ENCODE results near the gene ITPR3. TPM values are rescaled to one million over a fixed set of nuclear protein-coding genes. Genes with fewer than 3 reads are reported as not detected.

The ITPR3 gene
- total RNA-seq, 1 donor from 2014 or later = 43.0 TPM

- Histone ChIP-seq H3K36me3 (no peaks in the 10 kb centered on the region), H3K9me3 (no peaks in the 10 kb centered on the region), H3K27me3 (no peaks in the 10 kb centered on the region), H3K27ac (no peak overlapping the region), H3K4me3 (no peak overlapping the region), H3K4me1 (no peaks in the 10 kb centered on the region)
- no peak for DNase-seq (ENCODE audit: low spot score in 2 of 2)
- intact Hi-C loops (cut with DNase I) = no loop called here
- TF ChIP-seq CTCF (IDR thresholded peaks at IDR 0.05) = no peak
These were observed 42.8 kb downstream of the ITPR3 start for GRCh38 chr6:33663727-33664449.

DNA sequence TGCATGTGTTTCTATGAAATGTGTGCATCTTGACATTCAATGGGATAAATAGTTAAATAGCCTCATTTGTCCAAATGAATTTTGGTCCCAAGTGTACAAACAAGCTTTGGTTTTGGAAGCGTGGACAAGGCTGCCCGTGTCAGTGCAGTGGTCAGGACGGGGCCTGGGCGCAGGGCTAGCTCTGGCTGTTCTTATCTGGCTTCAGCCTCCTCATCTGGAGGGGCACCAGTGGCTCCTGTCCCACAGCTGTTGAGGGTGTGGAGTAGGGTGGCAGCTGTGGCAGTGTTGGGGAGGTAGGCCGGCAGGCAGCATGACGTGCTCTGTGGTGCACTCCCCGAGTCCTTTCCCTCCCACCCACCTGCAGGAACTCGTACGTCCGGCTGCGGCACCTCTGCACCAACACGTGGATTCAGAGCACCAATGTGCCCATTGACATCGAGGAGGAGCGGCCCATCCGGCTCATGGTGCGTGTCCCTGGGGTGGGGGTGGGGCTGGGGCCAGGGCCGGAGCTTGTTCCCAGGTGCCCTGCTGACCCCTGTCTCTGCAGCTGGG lies 43.5 kb downstream of the ITPR3 start:
- Histone ChIP-seq H3K9me3 (no peaks in the 10 kb centered on the region), H3K27ac (no peak overlapping the region), H3K36me3 (no peaks in the 10 kb centered on the region), H3K27me3 (no peaks in the 10 kb centered on the region), H3K4me3 (no peak overlapping the region), H3K4me1 (no peaks in the 10 kb centered on the region)
- intact Hi-C loops (cut with DNase I) = no loop called here
- TF ChIP-seq CTCF (IDR thresholded peaks at IDR 0.05) = no peak
- DNase-seq (ENCODE audit: low spot score in 2 of 2) = no peak

- Histone ChIP-seq H3K27me3 (no peaks in the 10 kb centered on the region), H3K27ac (no peak overlapping the region), H3K36me3 (no peaks in the 10 kb centered on the region), H3K4me1 (no peaks in the 10 kb centered on the region), H3K4me3 (no peak overlapping the region), H3K9me3 (no peaks in the 10 kb centered on the region)
- TF ChIP-seq CTCF (IDR thresholded peaks at IDR 0.05) = no peak
- no peak for DNase-seq (ENCODE audit: low spot score in 2 of 2)
- intact Hi-C loops (cut with DNase I) = no loop called here
These were observed 44.8 kb downstream of the ITPR3 start for GRCh38 chr6:33665957-33666356.

DNA sequence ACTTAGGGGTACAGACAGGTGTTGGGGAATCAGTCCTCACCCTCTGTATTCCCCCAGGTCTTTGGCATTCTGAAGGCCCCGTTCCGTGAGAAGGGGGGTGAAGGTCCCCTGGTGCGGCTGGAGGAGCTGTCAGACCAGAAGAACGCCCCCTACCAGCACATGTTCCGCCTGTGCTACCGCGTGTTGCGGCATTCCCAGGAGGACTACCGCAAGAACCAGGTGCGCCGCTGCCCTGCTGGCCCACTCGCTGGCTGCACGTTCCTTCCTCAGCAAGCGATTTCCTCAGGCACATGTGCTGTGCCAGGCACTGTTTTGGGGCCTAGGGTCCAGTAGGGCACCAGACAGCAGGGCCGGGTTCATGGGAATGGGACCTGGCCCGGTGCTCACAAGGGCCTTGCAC lies 46.0 kb downstream of the ITPR3 start:
- Histone ChIP-seq H3K36me3 (no peaks in the 10 kb centered on the region), H3K27ac (no peak overlapping the region)
- no peak for DNase-seq (ENCODE audit: low spot score in 2 of 2)

DNA sequence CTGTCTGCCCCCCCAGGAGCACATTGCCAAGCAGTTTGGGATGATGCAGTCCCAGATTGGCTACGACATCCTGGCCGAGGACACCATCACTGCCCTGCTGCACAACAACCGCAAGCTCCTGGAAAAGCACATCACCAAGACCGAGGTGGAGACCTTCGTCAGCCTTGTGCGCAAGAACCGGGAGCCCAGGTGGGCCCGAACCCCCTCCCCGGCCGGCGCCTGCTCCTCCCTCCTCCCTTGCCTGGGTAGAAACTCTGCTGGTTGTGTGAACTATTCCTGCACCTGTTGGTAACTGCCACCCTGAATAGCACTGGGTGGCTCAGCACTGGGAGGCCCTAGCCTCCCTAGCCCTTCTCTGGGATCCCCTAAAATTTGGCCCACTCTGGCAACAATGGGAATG lies 46.7 kb downstream of the ITPR3 start:
- no peak for TF ChIP-seq CTCF (IDR thresholded peaks at IDR 0.05)
- Histone ChIP-seq H3K4me1 (no peaks in the 10 kb centered on the region), H3K4me3 (no peak overlapping the region), H3K36me3 (no peaks in the 10 kb centered on the region), H3K27ac (no peak overlapping the region), H3K9me3 (no peaks in the 10 kb centered on the region), H3K27me3 (no peaks in the 10 kb centered on the region)
- DNase-seq (ENCODE audit: low spot score in 2 of 2) = no peak
- intact Hi-C loops (cut with DNase I) = no loop called here

More for the DNA sequence above, 46.0 kb downstream of the ITPR3 start:
- no peak overlapping the region for H3K4me3 ChIP-seq
- no peak for TF ChIP-seq CTCF (IDR thresholded peaks at IDR 0.05)
- intact Hi-C loops (cut with DNase I) = no loop called here
- no peaks in the 10 kb centered on the region for H3K4me1 ChIP-seq
- H3K27me3 ChIP-seq = no peaks in the 10 kb centered on the region
- no peaks in the 10 kb centered on the region for H3K9me3 ChIP-seq

Measured in ascending aorta (tissue), 2 donors.